Adipose tissue (tissue), 3 donors: Measurements from ENCODE around the gene TEX261. TPM values are rescaled to one million over a fixed set of nuclear protein-coding genes. Genes with fewer than 3 reads are reported as not detected.

Experiments used
- H3K27ac ChIP-seq: one replicate; pipeline ENCODE4 v1.5.1; 2013; ENCODE audit warnings: low read depth, low read length
- WGBS, 3 donors: extraction: QIAGEN DNeasy Blood & Tissue Kit; methylation state at CpG; one replicate each; pipeline ENCODE4 v1.1.7; 2013; 5-methylcytosine and 5-hydroxymethylcytosine counted together
- polyA plus RNA-seq, 3 donors: library from polyadenylated mRNA; stranded (reverse); fragments of 200-250 nt; gene quantifications; one replicate each; pipeline ENCODE4 v1.2.3, GENCODE V29; 2013
- donor health status: healthy with polysubstance abuse.
- donor health status: Bipolar disorder and iron deficiency.
- donor health status: healthy.

The TEX261 gene
- polyA plus RNA-seq, 3 donors = 32.3 to 56.6 (median 45.3) TPM

- H3K27ac ChIP-seq = no peak overlapping the region
- WGBS, 3 donors = 55 to 68% (median 62%) methylated on average over 4 of the region's 4 CpGs
Observed at GRCh38 chr2:70964133-70964532, 30.5 kb downstream of the TEX261 start.

DNA sequence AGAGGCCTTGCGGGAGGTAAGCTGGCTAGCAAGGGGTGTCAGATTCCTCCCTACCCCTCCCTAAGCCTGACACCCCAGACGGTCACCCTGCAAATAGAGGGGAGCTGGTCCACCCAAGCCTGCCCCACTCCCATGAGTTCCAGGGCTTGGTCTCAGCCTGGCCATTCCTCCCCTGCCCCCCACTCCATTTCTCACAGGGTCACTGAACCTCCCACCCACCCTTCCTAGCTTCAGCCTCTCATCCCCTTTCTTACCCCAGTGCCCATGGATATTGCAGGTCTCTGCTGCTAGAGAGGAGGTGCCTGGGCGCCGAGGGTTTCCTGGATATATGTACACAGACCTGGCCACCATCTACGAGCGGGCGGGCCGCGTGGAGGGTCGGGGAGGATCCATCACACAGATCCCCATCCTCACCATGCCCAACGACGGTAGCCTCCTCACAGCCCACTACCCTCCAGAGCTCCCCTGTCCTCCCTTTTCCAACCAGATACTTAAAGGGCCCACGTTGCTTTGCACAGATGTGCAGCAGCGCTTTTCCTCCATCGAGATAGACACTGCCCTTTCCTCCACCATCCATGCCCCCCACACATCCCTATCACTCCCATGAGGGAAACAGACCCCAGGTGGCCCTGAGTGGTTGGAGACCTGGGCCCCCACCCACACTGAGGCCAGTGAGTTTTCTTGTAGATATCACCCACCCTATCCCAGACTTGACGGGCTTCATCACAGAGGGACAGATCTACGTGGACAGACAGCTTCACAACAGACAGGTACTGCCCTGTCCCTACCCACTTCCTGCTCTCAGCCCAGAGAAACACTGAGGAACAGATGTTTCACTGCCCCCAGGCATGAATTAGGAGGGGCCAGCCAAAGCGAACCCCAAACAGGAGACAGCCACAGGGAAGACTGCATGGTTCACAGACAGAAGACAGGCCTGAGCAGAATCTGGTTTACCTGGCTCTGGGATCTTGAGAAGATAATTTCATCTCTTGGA, 31.5 kb downstream of the TEX261 start:
- no peak overlapping the region for H3K27ac ChIP-seq
- 66 to 67% (median 66%) methylated on average over 18 of the region's 18 CpGs for WGBS, 3 donors

DNA sequence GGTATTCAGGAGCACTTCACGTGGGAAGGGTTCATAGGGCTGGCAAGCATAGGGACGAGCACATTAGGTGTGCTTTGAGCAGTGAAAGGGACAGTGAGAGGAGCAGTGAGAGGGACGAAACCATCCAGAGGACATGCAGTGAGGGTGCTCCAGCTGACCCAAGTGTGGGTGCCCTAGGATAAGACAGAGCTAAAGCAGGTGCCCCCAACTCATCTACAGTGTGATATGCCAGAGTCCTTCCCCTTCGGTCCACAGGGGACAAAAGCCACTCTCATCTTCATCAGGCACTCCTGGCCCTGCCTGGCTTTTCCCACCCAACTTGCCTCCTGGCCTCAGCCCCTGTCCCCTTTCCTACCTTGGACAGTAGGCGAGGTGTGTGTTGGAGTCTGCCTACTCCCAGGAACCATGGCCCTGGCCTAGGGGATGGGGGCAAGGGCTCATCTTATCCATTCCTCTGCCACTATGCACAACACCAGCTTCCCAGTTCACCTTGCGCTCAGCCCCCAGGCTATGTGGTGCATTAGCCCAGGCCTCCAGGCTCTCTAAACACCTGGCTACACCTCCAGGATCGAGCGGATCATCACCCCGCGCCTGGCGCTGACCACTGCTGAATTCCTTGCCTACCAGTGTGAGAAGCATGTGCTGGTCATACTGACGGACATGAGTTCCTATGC, 32.3 kb downstream of the TEX261 start:
- 73 to 84% (median 82%) methylated on average over 12 of the region's 12 CpGs for WGBS, 3 donors

GRCh38 chr2:70961648-70961994, 33.1 kb downstream of the TEX261 start:
- WGBS, 3 donors = 78 to 88% (median 86%) methylated on average over 4 of the region's 4 CpGs

More for the DNA sequence above, 32.3 kb downstream of the TEX261 start:
- H3K27ac ChIP-seq = no peak overlapping the region

GRCh38 chr2:70960833-70961647, 33.6 kb downstream of the TEX261 start:
- WGBS, 3 donors = 68 to 76% (median 70%) methylated on average over 14 of the region's 14 CpGs
- H3K27ac ChIP-seq = no peak overlapping the region

More at GRCh38 chr2:70961648-70961994, 33.1 kb downstream of the TEX261 start:
- no peak overlapping the region for H3K27ac ChIP-seq

- H3K27ac ChIP-seq = no peak overlapping the region
- 86 to 87% (median 87%) methylated on average over 17 of the region's 17 CpGs for WGBS, 3 donors
Observed at GRCh38 chr2:70959851-70960832, 34.5 kb downstream of the TEX261 start.

DNA sequence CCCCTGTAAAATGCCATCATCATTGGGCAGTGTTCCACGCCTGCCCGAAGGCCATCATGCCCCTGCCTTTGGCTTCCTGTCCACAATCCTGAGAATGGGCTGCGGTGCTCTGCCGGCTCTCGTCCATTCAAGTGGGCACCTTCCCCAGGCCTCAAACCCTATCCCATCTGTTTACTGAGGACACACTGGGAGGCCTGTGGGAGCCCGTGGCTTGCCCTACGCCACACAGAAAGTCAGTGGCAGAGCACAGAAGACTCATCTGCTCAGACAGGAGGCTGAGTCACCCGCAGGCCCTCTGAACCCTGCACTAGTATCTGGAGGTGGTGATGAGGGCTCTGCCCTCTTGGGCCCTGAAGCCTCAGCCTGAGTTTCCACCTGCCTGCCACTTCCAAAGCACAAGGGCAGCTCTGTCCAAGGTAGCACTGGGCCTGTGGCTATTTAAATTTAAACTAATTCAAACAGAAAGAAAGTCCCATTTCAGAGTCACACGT, 35.4 kb downstream of the TEX261 start:
- H3K27ac ChIP-seq = no peak overlapping the region
- WGBS, 3 donors = 91 to 93% (median 93%) methylated on average over 9 of the region's 9 CpGs

- 91 to 95% (median 95%) methylated on average over 6 of the region's 6 CpGs for WGBS, 3 donors
- H3K27ac ChIP-seq = no peak overlapping the region
Observed at GRCh38 chr2:70958759-70959158, 35.9 kb downstream of the TEX261 start.

DNA sequence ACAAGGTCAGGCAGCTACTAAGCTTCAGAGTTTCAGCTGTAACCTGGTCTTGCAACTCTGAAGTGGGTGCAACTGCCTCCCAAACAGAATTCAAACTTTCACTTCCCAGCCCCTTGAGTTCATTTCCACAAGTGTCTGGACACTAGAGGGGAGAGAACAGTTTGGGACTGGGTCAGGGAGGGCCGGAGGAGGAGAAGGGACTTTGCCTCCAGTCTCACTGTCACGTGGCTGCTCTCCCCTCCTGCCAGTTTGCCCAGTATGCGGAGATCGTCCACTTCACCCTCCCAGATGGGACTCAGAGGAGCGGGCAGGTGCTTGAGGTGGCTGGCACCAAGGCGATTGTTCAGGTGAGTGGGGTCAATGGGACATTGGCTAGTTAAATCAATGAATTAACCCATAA, 36.9 kb downstream of the TEX261 start:
- 72 to 78% (median 77%) methylated on average over 6 of the region's 6 CpGs for WGBS, 3 donors
- no peak overlapping the region for H3K27ac ChIP-seq

DNA sequence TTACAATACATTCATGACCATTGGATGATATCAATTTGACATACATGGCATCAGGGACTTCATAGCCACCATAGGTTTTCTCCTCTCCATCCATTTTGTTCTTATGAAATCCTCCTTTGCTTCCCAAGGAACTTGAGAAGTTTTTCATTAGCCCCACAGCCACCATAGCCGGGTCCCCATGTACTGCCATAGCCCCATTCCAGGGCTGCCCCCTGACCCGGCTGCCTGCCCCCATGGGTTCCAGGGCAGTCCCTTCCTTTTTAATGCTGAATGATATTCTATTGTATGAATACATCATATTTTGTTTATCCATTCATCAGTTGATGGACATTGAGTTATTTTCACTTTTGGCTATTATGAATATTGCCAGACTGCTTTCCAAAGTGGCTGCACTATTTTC, 38.5 kb downstream of the TEX261 start:
- no peak overlapping the region for H3K27ac ChIP-seq
- 67 to 92% (median 86%) methylated on average over 2 of the region's 2 CpGs for WGBS, 3 donors

DNA sequence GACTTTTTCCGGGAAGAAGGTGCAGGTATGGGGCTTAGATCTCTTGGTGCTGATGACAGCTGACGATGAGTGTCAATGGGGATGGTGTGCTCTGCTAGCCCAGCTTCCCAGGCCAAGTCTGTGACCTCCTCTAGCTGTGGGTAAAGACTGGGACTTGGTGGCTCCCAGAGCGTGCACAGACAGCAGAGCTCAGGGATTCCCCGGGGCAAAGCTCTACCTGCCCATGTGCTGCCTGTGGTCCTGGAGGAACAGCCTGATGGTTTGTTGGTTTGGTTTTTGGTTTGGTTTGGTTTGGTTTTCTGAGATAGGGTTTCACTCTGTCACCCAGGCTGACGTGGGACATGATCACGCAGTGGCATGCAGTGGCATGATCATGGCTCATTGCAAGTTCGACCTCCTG, 39.8 kb downstream of the TEX261 start:
- H3K27ac ChIP-seq = no peak overlapping the region
- 86 to 90% (median 87%) methylated on average over 7 of the region's 7 CpGs for WGBS, 3 donors

DNA sequence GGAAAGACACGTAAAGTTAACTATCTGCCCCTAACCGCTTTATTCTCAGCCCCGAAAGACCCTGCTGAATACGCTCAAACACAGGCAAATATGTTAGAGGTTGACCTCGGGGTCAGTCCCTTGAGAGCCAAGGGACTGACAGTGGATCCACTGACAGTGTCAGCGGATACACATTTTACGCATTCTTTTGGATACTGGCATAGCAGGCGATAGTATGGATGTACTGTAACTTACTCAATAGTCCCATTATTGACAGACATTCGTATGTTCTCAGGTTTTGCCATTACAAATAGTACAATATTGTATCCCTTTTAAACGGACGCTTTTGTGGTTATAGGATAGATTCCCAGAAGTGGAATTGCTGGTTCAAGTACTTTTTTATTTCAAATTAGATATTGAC, 45.6 kb downstream of the TEX261 start:
- WGBS, 3 donors = 74 to 79% (median 75%) methylated on average over 11 of the region's 11 CpGs
- H3K27ac ChIP-seq = no peak overlapping the region

- H3K27ac ChIP-seq = no peak overlapping the region
- 7 to 12% (median 9%) methylated on average over 27 of the region's 27 CpGs for WGBS, 3 donors
Observed at GRCh38 chr2:70948337-70949003, 46.2 kb downstream of the TEX261 start.

DNA sequence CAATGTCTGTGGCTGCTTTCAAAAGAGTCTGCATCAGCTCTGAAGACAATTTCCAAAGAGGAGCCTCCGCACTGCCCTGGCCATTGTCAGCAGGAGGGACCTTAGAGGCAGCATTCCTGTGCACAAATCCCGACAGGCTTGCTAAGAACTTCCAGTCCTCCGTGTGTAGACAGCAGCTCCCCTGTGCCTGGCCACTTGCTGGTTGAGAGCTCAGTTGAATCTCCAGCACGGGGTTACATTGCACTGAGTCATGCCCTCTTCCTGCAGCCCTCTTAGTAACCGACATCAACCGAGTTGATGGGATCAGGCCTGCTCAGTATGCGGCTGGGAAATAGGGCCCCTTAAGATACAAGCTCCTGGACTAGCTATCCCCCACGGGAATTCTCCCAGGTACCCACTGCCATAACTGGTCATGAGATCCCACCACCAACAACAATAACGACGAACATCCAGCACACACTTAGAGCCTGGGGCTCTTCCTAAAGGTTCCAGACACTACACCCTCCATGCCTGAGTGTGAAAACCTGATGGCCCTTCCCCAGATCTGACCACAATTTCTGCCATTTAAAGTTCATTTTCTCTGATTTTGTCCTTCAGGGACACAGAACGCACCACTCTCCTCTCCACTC, 47.0 kb downstream of the TEX261 start:
- WGBS, 3 donors = 48 to 58% (median 53%) methylated on average over 11 of the region's 11 CpGs
- no peak overlapping the region for H3K27ac ChIP-seq

DNA sequence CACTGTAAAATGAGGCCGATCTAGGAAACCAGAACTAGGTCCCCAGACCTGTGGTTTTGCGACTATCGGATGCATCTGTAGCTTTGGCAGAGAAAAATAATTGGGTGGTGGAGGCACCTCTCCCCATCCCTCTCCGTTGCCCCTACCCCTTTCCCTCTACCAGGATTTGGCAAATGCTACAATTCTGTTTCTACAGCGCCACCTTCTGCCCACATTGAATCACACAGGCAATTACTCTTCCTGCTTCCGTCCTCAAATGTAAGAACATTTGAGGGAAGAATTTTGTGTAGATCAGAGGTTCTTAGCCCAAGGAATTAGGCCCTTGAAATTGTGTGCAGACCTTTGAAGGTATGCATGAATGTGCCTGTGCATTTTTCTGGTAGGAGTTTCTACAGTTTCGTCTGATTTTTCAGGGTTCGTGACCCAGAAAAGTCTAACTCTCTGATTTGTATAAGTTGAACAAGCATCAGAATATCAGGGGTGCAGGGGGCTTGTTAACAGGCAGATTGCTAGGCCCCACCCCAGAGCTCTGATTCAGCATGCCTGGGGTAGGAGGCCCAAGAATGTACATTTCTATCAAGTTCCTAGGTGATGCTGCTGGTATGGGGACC, 47.7 kb downstream of the TEX261 start:
- 18 to 24% (median 23%) methylated on average over 8 of the region's 8 CpGs for WGBS, 3 donors
- no peak overlapping the region for H3K27ac ChIP-seq

DNA sequence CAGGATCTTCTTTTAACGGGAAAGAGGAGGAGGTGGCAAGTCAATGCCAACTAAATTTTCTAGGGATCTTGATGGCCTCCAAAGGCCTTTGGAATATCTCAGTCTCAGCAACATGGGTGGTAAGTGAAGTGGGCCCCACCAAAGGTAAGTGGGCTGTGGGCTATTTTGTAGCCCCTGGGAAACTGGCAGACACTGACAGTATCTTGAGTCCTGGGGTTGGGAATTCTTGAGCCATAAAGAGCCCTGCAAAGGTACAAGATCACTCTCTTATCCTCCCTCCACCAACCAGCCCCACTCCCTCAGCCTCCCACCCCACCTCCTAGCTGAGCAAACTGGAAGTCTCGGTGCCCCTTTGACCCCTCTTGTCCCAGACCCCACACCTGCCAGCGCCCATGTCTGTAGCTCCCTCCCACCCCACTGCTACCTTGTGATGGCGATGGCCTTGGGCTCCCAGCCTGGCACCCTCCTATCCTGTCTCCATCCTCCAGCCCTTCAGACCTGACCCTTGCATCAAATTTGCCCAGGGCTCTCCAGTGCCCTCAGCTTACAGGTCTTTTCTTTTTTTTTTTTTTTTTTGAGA, 50.5 kb downstream of the TEX261 start:
- H3K27ac ChIP-seq = no peak overlapping the region
- 72 to 92% (median 83%) methylated on average over 4 of the region's 4 CpGs for WGBS, 3 donors
